B cell (primary cell): ENCODE results near the gene TMEM18. TPM values are rescaled to one million over a fixed set of nuclear protein-coding genes. Genes with fewer than 3 reads are reported as not detected.

ENCODE experiments used
- ATAC-seq: fragments of 200-7000 bp; cut with Tn5 transposase; one replicate; pipeline ENCODE4 v1.10.0; 2021; ENCODE audit warnings: low read depth, mild to moderate bottlenecking, moderate number of reproducible peaks, moderate library complexity
- CTCF ChIA-PET: fragments of 350-600 bp; sonication (Branson Sonifier 250); formaldehyde crosslinking; loops from one replicate; lab custom pipeline; 2021; ENCODE audit warnings: antibody characterized with exemption, inconsistent platforms; lab: Charles Lee
- POLR2A ChIA-PET: fragments of 350-600 bp; sonication (Branson Sonifier 250); formaldehyde crosslinking; loops from one replicate; lab custom pipeline; 2021; ENCODE audit warnings: antibody characterized with exemption; lab: Charles Lee
- DNase-seq: peaks from one replicate; pipeline ENCODE4 v3.0.0; 2013
- H2AFZ ChIP-seq: 2 replicates; pipeline ENCODE4 v1.6.1; 2012; ENCODE audit warnings: mild to moderate bottlenecking, low read depth, low read length; ENCODE audit not compliant: insufficient read depth, poor library complexity, severe bottlenecking
- H3K27ac ChIP-seq, 2 donors: 1 replicate in 1 of 2; 2 replicates in 1 of 2; pipeline ENCODE4 v1.5.1; 2012 to 2013; ENCODE audit warnings: low read length in 2 of 2, mild to moderate bottlenecking in 2 of 2, moderate library complexity in 1 of 2
- H3K27me3 ChIP-seq, 4 experiments: fragments of 200-600 bp in 1 of 4; sonication (generic) in 1 of 4; replicated peaks in 1 of 4; 1 replicate in 2 of 4; 2 replicates in 2 of 4; pipeline versions ENCODE4 v1.6.1 to v1.7.0; 2013 to 2016; ENCODE audit warnings: low read length in 3 of 4, mild to moderate bottlenecking in 2 of 4, mixed read lengths in 1 of 4, moderate library complexity in 1 of 4; ENCODE audit not compliant: insufficient read depth in 4 of 4, control insufficient read depth in 3 of 4; ENCODE audit errors: control extremely low read depth in 1 of 4
- H3K36me3 ChIP-seq, 2 experiments: replicated peaks in 1 of 2; 1 replicate in 1 of 2; 2 replicates in 1 of 2; pipeline versions ENCODE4 v1.6.1 to v1.7.1; 2013; ENCODE audit warnings: low read length in 1 of 2; ENCODE audit not compliant: insufficient read depth in 2 of 2, control insufficient read depth in 1 of 2; ENCODE audit errors: control extremely low read depth in 1 of 2, extremely low read depth in 1 of 2
- H3K4me1 ChIP-seq, 2 donors: fragments of 200-600 bp in 1 of 2; sonication (generic) in 1 of 2; 1 replicate in 1 of 2; 2 replicates in 1 of 2; pipeline versions ENCODE4 v1.5.1 to v1.6.1; 2013 to 2017; ENCODE audit warnings: low read length in 2 of 2; ENCODE audit not compliant: control insufficient read depth in 2 of 2, insufficient read depth in 2 of 2
- H3K4me2 ChIP-seq: replicated peaks from 2 replicates; pipeline ENCODE3; 2012; ENCODE audit warnings: mild to moderate bottlenecking, low read depth, low read length; ENCODE audit not compliant: poor library complexity, severe bottlenecking
- H3K4me3 ChIP-seq, 5 experiments: fragments of 200-600 bp in 1 of 5; sonication (generic) in 1 of 5; 1 replicate in 3 of 5; 2 replicates in 2 of 5; pipeline versions ENCODE4 v1.5.1 to v1.7.0; 2011 to 2016; ENCODE audit warnings: low read length in 4 of 5, mild to moderate bottlenecking in 4 of 5, low read depth in 2 of 5, control low read depth in 1 of 5, moderate library complexity in 1 of 5; ENCODE audit not compliant: insufficient read depth in 1 of 5; ENCODE audit errors: control extremely low read depth in 1 of 5, extremely low read depth in 1 of 5
- H3K79me2 ChIP-seq: fragments of 200-600 bp; sonication (generic); one replicate; pipeline ENCODE4 v1.6.0; 2016; ENCODE audit warnings: low read length; ENCODE audit not compliant: control insufficient read depth, insufficient read depth
- H3K9ac ChIP-seq: fragments of 200-600 bp; sonication (generic); 2 replicates; pipeline ENCODE4 v1.6.1; 2017; ENCODE audit warnings: mild to moderate bottlenecking, low read length, moderate library complexity
- H3K9me3 ChIP-seq, 3 donors: one replicate each; pipeline versions ENCODE4 v1.6.1 to v1.7.1; 2013; ENCODE audit warnings: low read length in 2 of 3; ENCODE audit not compliant: control insufficient read depth in 2 of 3, insufficient read depth in 1 of 3; ENCODE audit errors: control extremely low read depth in 1 of 3
- H4K20me1 ChIP-seq: 2 replicates; pipeline ENCODE4 v1.6.0; 2012; ENCODE audit warnings: mild to moderate bottlenecking, low read length; ENCODE audit not compliant: insufficient read depth, control insufficient read depth, poor library complexity, severe bottlenecking
- H3K27ac Mint-ChIP-seq: one replicate; pipeline ENCODE4 v1.8.0; 2021; ENCODE audit warnings: mixed read lengths
- H3K27me3 Mint-ChIP-seq: one replicate; pipeline ENCODE4 v1.8.0; 2021; ENCODE audit warnings: mixed read lengths
- H3K4me1 Mint-ChIP-seq: one replicate; pipeline ENCODE4 v1.8.0; 2021; ENCODE audit warnings: mixed read lengths
- H3K4me3 Mint-ChIP-seq: one replicate; pipeline ENCODE4 v1.8.0; 2021; ENCODE audit warnings: mixed read lengths
- H3K9me3 Mint-ChIP-seq: one replicate; pipeline ENCODE4 v1.8.0; 2022; ENCODE audit warnings: mixed read lengths; ENCODE audit not compliant: insufficient read depth
- EZH2 ChIP-seq: IDR thresholded peaks from 2 replicates; pipeline ENCODE4 v1.6.1; 2012; ENCODE audit warnings: borderline replicate concordance, low read depth, mild to moderate bottlenecking, moderate library complexity, low read length; ENCODE audit not compliant: insufficient read depth, poor library complexity, severe bottlenecking
- WGBS: methylation state at CpG from one replicate; pipeline ENCODE4 v1.1.5; 2013; ENCODE audit warnings: missing lambda C conversion rate; ENCODE audit not compliant: insufficient coverage; 5-methylcytosine and 5-hydroxymethylcytosine counted together
- intact Hi-C: fragments of 100-400 bp; cut with micrococcal nuclease; formaldehyde crosslinking; loops from one replicate; pipeline ENCODE4 v1.10.0; 2022
- polyA plus RNA-seq: library from polyadenylated mRNA; depleted of rRNA; stranded (reverse); fragments of >200 nt; gene quantifications from 2 replicates; pipeline ENCODE4 v1.2.3, GENCODE V29; 2012
- total RNA-seq, 2 donors: library from RNA; stranded (reverse); fragments of 120-200 nt in 1 of 2; gene quantifications; 1 replicate in 1 of 2; 2 replicates in 1 of 2; pipeline versions ENCODE4 v1.2.3 to v1.2.4, GENCODE V29; 2013 to 2022
- TF ChIP-seq, protein P1 (sequence below): fragments of 200-600 bp; IDR thresholded peaks from one replicate; pipeline ENCODE4 v1.8.0; 2022; ENCODE audit warnings: antibody characterized with exemption, mild to moderate bottlenecking

Gene TMEM18
- total and polyA plus RNA-seq, 2 donors (not counting 1 experiment from before 2014, with no cell fraction given), result 14.4 to 38.5 TPM

DNA sequence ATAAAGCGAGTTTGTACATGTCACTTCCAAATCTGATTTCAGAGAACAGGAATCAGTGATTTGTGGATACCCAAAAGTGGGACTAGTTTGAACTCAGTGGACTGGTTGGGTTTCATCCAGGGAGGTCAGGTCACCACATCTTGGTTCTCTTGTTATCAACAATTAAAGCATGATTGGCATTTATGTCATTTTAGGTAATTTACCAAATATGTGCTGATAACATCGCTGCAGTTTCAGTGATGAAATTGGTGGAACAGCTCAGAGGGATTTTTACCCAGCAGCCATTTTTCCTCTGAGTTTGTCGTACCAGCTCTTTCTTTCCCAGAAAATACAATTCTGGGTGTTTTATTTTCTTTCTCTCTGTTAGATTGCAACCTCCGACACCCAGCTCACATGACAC, 33.4 kb downstream of the TMEM18 start:
- POLR2A ChIA-PET, result no interaction called here
- 100% methylated on average over 2 of the region's 4 CpGs for WGBS
- H3K27me3 Mint-ChIP-seq, result peaks cover 16% of the 10 kb centered on the region
- DNase-seq (no peak), ATAC-seq (no peak)
- Histone ChIP-seq H2AFZ (no peak overlapping the region), H3K4me1 (no peaks in the 10 kb centered on the region), H3K9ac (no peak overlapping the region), H3K4me2 (no peak overlapping the region), H3K27me3 (peaks cover 0 to 8% (median 2%) of the 10 kb centered on the region in 4 experiments), H3K79me2 (no peaks in the 10 kb centered on the region), H4K20me1 (no peaks in the 10 kb centered on the region), H3K27ac (no peak overlapping the region), H3K4me3 (no peak overlapping the region), H3K36me3 (no peaks in the 10 kb centered on the region), H3K9me3 (no peaks in the 10 kb centered on the region)
- TF ChIP-seq EZH2, result no peak
- TF ChIP-seq, protein P1, sequence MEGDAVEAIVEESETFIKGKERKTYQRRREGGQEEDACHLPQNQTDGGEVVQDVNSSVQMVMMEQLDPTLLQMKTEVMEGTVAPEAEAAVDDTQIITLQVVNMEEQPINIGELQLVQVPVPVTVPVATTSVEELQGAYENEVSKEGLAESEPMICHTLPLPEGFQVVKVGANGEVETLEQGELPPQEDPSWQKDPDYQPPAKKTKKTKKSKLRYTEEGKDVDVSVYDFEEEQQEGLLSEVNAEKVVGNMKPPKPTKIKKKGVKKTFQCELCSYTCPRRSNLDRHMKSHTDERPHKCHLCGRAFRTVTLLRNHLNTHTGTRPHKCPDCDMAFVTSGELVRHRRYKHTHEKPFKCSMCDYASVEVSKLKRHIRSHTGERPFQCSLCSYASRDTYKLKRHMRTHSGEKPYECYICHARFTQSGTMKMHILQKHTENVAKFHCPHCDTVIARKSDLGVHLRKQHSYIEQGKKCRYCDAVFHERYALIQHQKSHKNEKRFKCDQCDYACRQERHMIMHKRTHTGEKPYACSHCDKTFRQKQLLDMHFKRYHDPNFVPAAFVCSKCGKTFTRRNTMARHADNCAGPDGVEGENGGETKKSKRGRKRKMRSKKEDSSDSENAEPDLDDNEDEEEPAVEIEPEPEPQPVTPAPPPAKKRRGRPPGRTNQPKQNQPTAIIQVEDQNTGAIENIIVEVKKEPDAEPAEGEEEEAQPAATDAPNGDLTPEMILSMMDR, result no peak
- H3K4me3 Mint-ChIP-seq, result no peak overlapping the region
- no peaks in the 10 kb centered on the region for H3K4me1 Mint-ChIP-seq
- no peak overlapping the region for H3K27ac Mint-ChIP-seq
- CTCF ChIA-PET, result interaction anchor here (1.5 kb wide), 1 partner anchor 10 kb away, joined by 5 read pairs; no protein-coding TSS in a partner anchor
- intact Hi-C loops, result no loop called here
- no peaks in the 10 kb centered on the region for H3K9me3 Mint-ChIP-seq

DNA sequence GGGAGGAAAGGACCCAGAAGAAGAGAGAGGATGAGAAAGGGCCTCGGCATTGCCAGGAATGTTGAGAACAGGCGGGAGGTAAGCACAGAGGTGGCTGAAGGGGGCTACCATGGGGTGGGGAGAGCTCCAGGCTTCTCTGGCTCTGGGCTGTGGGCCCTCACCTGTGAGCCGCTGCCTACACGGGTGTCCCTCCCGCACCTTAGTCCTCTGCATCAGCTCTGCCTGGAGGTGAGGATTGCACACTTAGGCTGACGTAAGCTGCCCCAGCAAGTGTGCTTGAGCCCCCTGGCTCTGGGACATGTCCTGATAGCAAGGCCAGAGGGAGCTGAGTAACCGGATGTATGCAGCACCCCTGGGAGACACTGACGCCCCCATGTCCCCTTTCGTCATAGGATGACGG, 33.9 kb downstream of the TMEM18 start:
- H3K4me3 Mint-ChIP-seq, result no peak overlapping the region
- Histone ChIP-seq H4K20me1 (no peaks in the 10 kb centered on the region), H3K27ac (no peak overlapping the region), H3K4me2 (no peak overlapping the region), H3K36me3 (no peaks in the 10 kb centered on the region), H2AFZ (no peak overlapping the region), H3K79me2 (no peaks in the 10 kb centered on the region), H3K4me3 (no peak overlapping the region), H3K27me3 (peaks cover 0 to 8% (median 2%) of the 10 kb centered on the region in 4 experiments), H3K9ac (no peak overlapping the region), H3K9me3 (no peaks in the 10 kb centered on the region), H3K4me1 (no peaks in the 10 kb centered on the region)
- ChIA-PET POLR2A (no interaction called here), CTCF (interaction anchor here (1.2 to 1.5 kb wide), 2 partner anchors 9 to 396 kb away, joined by 3 to 5 read pairs; no protein-coding TSS in a partner anchor)
- H3K27me3 Mint-ChIP-seq, result peaks cover 16% of the 10 kb centered on the region
- TF ChIP-seq, protein P1, result no peak
- no peak for TF ChIP-seq EZH2
- ATAC-seq, result no peak
- no peak overlapping the region for H3K27ac Mint-ChIP-seq
- intact Hi-C loops, result no loop called here
- H3K9me3 Mint-ChIP-seq, result no peaks in the 10 kb centered on the region
- no peaks in the 10 kb centered on the region for H3K4me1 Mint-ChIP-seq
- DNase-seq, result no peak
- 92% methylated on average over 10 of the region's 10 CpGs for WGBS
